22Rv1 (cell line): ENCODE data around the gene VSTM2B.

ENCODE experiments used
- H3K27ac ChIP-seq: fragments of 450-650 bp; 2 replicates; pipeline ENCODE4 v1.5.1; 2017
- CTCF ChIP-seq: fragments of 450-650 bp; IDR thresholded peaks from 2 replicates; pipeline ENCODE4 v1.5.1; 2017; ENCODE audit warnings: mild to moderate bottlenecking
- ZFX ChIP-seq: fragments of 450-650 bp; IDR thresholded peaks from 2 replicates; pipeline ENCODE4 v1.6.1; 2017; ENCODE audit warnings: antibody characterized with exemption, borderline replicate concordance

The VSTM2B gene

GRCh38 chr19:29489172-29489951, 36.4 kb upstream of the VSTM2B start:
- H3K27ac ChIP-seq = no peak overlapping the region
- no peak for TF ChIP-seq ZFX
- TF ChIP-seq CTCF = no peak

- H3K27ac ChIP-seq = no peak overlapping the region
- TF ChIP-seq CTCF (no peak), ZFX (no peak)
Measured at GRCh38 chr19:29491491-29491890, 34.3 kb upstream of the VSTM2B start.

- TF ChIP-seq CTCF (no peak), ZFX (no peak)
- no peak overlapping the region for H3K27ac ChIP-seq
Measured at GRCh38 chr19:29491995-29492577, 33.7 kb upstream of the VSTM2B start.

- no peak overlapping the region for H3K27ac ChIP-seq
- TF ChIP-seq CTCF = no peak
- TF ChIP-seq ZFX = no peak
Measured at GRCh38 chr19:29492769-29493168, 33.0 kb upstream of the VSTM2B start.

GRCh38 chr19:29495091-29495490, 30.7 kb upstream of the VSTM2B start:
- H3K27ac ChIP-seq = no peak overlapping the region
- TF ChIP-seq ZFX = no peak
- no peak for TF ChIP-seq CTCF

GRCh38 chr19:29495901-29496441, 29.8 kb upstream of the VSTM2B start:
- TF ChIP-seq CTCF (no peak), ZFX (no peak)
- H3K27ac ChIP-seq = no peak overlapping the region

- no peak for TF ChIP-seq CTCF
- TF ChIP-seq ZFX = no peak
- H3K27ac ChIP-seq = no peak overlapping the region
Measured at GRCh38 chr19:29497241-29497640, 28.6 kb upstream of the VSTM2B start.
